Measurements from ENCODE around the gene PTPRT.

Gene PTPRT

DNA sequence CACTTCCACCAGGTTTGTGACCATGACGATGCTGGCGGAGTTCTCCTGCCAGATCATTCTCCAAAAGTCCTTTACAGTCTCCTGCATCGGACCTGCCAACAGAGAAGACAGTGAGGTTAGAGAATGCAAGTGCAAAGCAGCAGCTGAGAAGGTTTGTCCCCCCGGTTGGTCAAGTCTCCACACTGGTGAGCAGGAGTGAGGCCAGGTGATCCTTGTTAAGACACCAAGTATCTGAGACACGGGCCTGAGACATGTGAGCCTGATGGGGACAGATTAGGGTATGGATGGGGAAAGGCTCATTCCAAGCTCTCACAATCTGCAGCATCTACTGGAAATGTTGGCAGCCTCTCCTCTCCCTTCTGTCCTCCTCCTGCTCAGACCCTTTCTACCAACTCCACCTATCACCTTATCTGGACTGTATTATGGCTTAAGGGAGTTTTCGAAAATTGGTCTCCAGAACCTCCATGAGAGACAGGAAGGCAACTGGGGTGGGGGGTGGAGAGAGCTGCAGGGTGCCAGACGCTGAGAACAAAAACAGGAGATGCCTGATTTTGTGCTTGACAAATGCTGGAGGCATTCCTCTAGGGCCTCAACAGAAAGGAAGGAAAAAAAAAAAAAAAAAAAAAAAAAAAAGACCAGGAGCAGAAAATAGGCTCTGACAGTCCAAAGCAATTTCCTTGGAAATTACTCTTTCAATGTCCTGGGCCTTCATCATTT is 1071.1 kb downstream of the PTPRT start:
- no peak overlapping the region for H3K27ac Mint-ChIP-seq
- DNase-seq (ENCODE audit: low spot score in 2 of 2) (no peak), ATAC-seq (ENCODE audit: low read depth) (no peak)
- H3K4me3 Mint-ChIP-seq: no peak overlapping the region
- no peaks in the 10 kb centered on the region for H3K4me1 Mint-ChIP-seq
- H3K9me3 Mint-ChIP-seq: peaks cover 2% of the 10 kb centered on the region
- no peaks in the 10 kb centered on the region for H3K36me3 Mint-ChIP-seq
- H3K27me3 Mint-ChIP-seq: no peaks in the 10 kb centered on the region

DNA sequence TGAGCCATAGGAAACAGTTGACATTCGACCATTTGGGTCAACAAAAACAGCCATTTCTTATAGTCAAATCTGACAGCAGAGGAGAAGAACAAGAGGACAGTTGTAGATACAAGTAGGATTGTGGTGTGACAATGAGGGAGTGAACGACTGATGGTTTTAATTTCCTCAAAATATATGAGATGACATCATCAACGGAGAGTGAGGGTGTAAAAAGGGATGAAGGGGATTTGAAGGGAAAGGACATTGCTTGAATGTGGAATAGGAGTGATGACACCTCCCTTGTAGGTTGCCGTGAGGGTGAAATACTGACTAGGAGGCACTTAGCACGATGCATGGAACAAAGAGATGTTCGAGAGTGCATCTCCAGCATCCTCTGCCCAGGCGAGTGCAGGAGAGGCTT is 1071.7 kb downstream of the PTPRT start:
- no peaks in the 10 kb centered on the region for H3K4me1 Mint-ChIP-seq
- H3K4me3 Mint-ChIP-seq: no peak overlapping the region
- H3K36me3 Mint-ChIP-seq: no peaks in the 10 kb centered on the region
- no peak overlapping the region for H3K27ac Mint-ChIP-seq
- no peaks in the 10 kb centered on the region for H3K27me3 Mint-ChIP-seq
- ATAC-seq (ENCODE audit: low read depth) (no peak), DNase-seq (ENCODE audit: low spot score in 2 of 2) (no peak)
- peaks cover 2% of the 10 kb centered on the region for H3K9me3 Mint-ChIP-seq

DNA sequence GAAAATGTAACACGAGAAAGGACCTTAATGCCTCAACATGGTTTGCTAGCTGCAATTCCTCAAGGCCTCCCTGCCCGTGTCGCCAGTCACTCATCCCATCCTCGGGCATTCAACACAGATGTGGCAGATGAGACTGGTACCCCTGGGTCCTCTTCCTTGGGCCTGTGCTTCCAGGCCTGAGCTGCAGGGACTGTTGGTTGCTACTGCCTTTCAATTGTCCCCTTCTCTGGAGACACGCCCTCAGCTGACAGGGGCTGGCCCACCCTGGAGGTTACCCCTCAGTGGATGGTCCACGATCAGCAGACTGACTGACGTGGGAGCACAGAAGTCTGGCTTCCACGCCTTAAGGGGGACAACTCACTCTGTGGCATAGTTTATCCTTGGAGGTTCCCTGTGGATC is 1076.5 kb downstream of the PTPRT start:
- no peak for ATAC-seq (ENCODE audit: low read depth)
- no peak for DNase-seq (ENCODE audit: low spot score in 2 of 2)
- no peaks in the 10 kb centered on the region for H3K36me3 Mint-ChIP-seq
- H3K27ac Mint-ChIP-seq: no peak overlapping the region
- no peaks in the 10 kb centered on the region for H3K4me1 Mint-ChIP-seq
- peaks cover 2% of the 10 kb centered on the region for H3K9me3 Mint-ChIP-seq
- H3K27me3 Mint-ChIP-seq: no peaks in the 10 kb centered on the region
- no peak overlapping the region for H3K4me3 Mint-ChIP-seq

DNA sequence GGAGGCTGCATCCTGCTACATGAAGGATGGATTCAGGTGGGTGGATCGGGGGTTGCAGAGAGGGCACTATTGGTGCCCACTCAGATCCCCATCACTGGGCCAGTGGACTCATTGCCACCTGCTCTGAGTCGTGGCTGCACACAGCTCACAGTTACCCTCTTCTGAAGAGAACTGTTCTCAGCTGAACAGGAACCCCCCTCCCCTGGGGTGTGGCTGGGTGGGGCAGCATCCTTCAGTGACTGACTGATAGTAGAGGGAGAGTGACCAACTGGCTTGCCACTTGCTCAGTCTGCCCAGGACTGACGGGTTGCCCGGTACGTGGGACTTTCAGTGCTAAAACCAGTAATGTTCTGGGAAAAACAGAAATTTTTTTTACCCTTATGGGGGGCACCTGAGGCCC is 1077.5 kb downstream of the PTPRT start:
- Mint-ChIP-seq H3K36me3 (no peaks in the 10 kb centered on the region), H3K9me3 (no peaks in the 10 kb centered on the region), H3K27ac (no peak overlapping the region), H3K4me1 (no peaks in the 10 kb centered on the region), H3K4me3 (no peak overlapping the region), H3K27me3 (no peaks in the 10 kb centered on the region)
- DNase-seq (ENCODE audit: low spot score in 2 of 2): no peak
- ATAC-seq (ENCODE audit: low read depth): no peak

DNA sequence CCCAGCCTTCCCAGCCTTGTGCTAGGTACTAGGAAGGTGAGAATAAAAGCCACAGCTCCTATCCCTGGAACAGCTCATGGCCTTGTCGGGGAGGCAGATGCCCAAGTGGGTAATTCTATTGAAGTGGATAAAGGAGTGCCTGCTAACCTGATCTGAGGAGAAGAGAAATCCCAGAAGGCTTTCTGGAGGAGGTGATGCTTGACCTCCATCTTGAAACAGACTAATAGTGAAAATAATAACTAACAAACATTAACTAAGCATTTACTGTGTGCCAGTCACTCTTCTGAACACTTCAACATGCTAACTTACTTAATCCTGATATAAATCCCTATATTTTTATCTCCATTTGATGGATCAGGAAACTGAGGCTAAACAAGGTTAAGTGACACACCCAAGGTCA is 1078.4 kb downstream of the PTPRT start:
- DNase-seq (ENCODE audit: low spot score in 2 of 2): no peak
- Mint-ChIP-seq H3K36me3 (no peaks in the 10 kb centered on the region), H3K4me3 (no peak overlapping the region), H3K27ac (no peak overlapping the region), H3K9me3 (no peaks in the 10 kb centered on the region), H3K27me3 (no peaks in the 10 kb centered on the region), H3K4me1 (no peaks in the 10 kb centered on the region)
- no peak for ATAC-seq (ENCODE audit: low read depth)

DNA sequence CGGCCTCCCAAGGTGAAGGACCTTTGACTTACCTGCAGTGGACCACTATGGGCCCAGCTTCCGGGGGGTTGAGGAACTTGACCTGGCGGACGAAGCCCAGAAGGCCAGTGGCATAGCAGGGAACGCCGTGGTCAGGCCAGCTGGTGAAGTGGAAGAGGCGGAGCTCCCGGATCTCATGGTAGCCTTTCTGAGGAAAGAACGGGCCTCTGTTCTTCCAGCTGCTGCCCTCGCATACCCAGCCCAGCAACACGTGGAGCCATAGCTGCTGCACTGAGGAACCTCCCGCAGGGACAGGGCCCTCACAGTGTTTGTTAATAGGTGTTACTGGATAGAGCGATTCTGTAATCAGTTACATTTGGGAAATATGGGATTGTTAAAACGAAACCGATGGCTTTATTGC is 1079.4 kb downstream of the PTPRT start:
- DNase-seq (ENCODE audit: low spot score in 2 of 2) (no peak), ATAC-seq (ENCODE audit: low read depth) (no peak)
- no peaks in the 10 kb centered on the region for H3K36me3 Mint-ChIP-seq
- H3K9me3 Mint-ChIP-seq: no peaks in the 10 kb centered on the region
- H3K4me1 Mint-ChIP-seq: no peaks in the 10 kb centered on the region
- no peak overlapping the region for H3K27ac Mint-ChIP-seq
- no peak overlapping the region for H3K4me3 Mint-ChIP-seq
- no peaks in the 10 kb centered on the region for H3K27me3 Mint-ChIP-seq

DNA sequence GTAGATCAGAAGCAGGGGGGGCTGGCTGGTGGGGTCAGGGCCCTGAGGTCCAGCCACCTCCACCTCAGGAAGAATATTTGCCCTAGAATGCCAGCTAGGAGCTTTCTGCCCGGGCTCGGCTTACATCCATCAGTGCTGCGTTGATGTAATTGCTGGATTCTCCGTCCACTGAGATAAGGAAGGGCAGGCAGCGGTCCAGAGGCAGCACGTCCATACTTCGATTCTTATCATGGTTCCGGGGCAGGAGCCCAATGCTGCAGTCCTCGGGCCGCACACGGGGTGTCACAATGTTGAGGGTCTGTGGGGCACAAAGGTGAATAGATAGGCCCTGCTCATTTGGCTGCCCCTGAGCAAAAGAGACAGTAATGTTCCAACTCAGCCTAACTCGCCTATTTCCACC is 1087.7 kb downstream of the PTPRT start:
- no peak for ATAC-seq (ENCODE audit: low read depth)
- H3K36me3 Mint-ChIP-seq: no peaks in the 10 kb centered on the region
- no peaks in the 10 kb centered on the region for H3K9me3 Mint-ChIP-seq
- H3K27me3 Mint-ChIP-seq: no peaks in the 10 kb centered on the region
- H3K27ac Mint-ChIP-seq: no peak overlapping the region
- H3K4me1 Mint-ChIP-seq: no peaks in the 10 kb centered on the region
- DNase-seq (ENCODE audit: low spot score in 2 of 2): no peak
- H3K4me3 Mint-ChIP-seq: no peak overlapping the region

DNA sequence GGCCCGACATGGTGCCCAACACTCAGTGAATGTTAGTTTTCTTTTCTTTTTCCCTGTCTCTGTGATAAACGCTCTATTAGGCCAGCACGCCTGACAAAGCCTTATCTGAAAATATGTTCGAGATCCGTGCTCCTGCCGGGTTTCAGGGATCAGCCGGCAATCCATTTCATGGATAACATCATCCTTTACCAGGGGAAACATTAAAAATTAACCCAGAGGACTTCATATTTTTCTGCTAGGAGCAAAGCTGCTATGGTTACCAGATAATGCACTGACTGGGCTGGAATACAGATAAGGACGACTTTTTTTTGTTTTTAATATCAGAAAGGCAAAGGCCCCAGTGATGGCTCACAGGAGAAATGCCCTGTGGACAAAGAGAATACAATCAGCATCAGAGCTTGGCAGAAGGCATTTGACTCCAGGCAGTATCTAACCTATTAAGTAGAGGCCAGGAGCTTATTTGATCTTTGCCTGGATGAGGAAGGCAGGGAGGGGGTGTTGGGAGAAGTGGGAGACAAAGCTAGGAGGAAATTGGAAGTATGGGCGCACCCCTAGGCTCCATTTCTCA is 1089.5 kb downstream of the PTPRT start:
- H3K36me3 Mint-ChIP-seq: no peaks in the 10 kb centered on the region
- H3K27me3 Mint-ChIP-seq: peaks cover 5% of the 10 kb centered on the region
- no peak overlapping the region for H3K4me3 Mint-ChIP-seq
- DNase-seq (ENCODE audit: low spot score in 2 of 2) (no peak), ATAC-seq (ENCODE audit: low read depth) (no peak)
- H3K4me1 Mint-ChIP-seq: no peaks in the 10 kb centered on the region
- no peak overlapping the region for H3K27ac Mint-ChIP-seq
- H3K9me3 Mint-ChIP-seq: peaks cover 1% of the 10 kb centered on the region

DNA sequence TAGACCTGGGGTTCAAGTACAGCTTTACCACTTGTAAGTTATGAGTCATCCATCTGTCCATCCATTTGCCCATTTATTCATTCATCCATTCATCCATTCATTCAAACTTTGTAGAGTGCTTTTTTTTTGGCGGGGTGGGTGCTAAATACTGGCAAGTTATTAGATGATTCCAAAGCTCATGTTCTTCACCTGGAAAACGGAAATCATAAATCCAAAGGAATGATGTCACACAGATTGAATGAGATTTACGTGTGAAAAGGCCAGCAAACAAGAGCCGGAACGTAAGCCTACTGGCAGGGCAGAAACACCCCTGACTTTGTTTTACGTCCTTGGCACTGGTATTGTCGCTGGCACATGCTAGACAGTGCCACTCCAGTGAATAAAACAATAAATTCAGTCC is 1090.6 kb downstream of the PTPRT start:
- Mint-ChIP-seq H3K36me3 (no peaks in the 10 kb centered on the region), H3K27ac (no peak overlapping the region), H3K27me3 (peaks cover 6% of the 10 kb centered on the region), H3K4me3 (no peak overlapping the region), H3K4me1 (no peaks in the 10 kb centered on the region), H3K9me3 (peaks cover 3% of the 10 kb centered on the region)
- ATAC-seq (ENCODE audit: low read depth): no peak
- no peak for DNase-seq (ENCODE audit: low spot score in 2 of 2)

DNA sequence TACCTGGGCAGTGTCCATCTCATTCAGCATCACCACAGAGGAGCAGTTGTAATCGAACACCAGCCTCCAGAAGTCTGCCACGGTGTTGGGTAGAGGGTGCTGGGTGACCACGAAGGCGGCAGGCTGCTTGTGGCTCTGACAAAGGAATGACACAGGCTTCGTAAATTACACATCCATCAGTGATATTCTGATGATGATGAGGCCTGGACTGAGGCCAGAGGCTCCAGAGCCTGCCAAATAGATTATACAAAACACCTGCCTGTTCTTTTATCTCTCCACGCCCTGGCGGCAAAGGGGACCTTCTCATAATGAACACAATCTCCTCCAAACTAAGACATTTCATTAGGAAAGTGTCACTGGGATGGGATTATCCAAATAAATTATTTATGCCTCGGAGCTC is 1091.3 kb downstream of the PTPRT start:
- H3K27me3 Mint-ChIP-seq: peaks cover 6% of the 10 kb centered on the region
- H3K9me3 Mint-ChIP-seq: peaks cover 3% of the 10 kb centered on the region
- H3K4me1 Mint-ChIP-seq: no peaks in the 10 kb centered on the region
- H3K36me3 Mint-ChIP-seq: no peaks in the 10 kb centered on the region
- ATAC-seq (ENCODE audit: low read depth) (no peak), DNase-seq (ENCODE audit: low spot score in 2 of 2) (no peak)
- no peak overlapping the region for H3K4me3 Mint-ChIP-seq
- no peak overlapping the region for H3K27ac Mint-ChIP-seq

DNA sequence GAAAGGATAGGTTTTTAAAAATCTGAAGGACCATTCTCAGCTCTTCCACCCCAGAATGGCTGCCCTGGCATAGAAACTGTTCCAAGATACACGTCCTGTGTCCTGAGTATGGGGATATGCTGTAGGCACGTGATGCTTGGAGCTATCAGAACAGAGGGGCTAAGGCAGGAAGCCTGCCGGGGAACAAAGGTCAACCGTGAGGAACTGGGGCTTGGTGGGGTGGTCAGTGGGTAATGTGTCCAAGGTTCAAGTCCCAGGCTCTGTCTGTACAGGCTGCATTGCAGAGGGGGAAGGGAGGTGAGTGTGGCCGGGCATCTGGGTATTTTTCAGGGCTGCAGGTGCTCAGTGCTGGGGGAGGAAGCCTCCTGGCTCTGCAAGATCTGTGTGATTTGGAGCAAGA is 1092.0 kb downstream of the PTPRT start:
- DNase-seq (ENCODE audit: low spot score in 2 of 2) (no peak), ATAC-seq (ENCODE audit: low read depth) (no peak)
- peaks cover 3% of the 10 kb centered on the region for H3K9me3 Mint-ChIP-seq
- no peak overlapping the region for H3K4me3 Mint-ChIP-seq
- H3K27ac Mint-ChIP-seq: no peak overlapping the region
- H3K36me3 Mint-ChIP-seq: no peaks in the 10 kb centered on the region
- H3K4me1 Mint-ChIP-seq: no peaks in the 10 kb centered on the region
- peaks cover 6% of the 10 kb centered on the region for H3K27me3 Mint-ChIP-seq

DNA sequence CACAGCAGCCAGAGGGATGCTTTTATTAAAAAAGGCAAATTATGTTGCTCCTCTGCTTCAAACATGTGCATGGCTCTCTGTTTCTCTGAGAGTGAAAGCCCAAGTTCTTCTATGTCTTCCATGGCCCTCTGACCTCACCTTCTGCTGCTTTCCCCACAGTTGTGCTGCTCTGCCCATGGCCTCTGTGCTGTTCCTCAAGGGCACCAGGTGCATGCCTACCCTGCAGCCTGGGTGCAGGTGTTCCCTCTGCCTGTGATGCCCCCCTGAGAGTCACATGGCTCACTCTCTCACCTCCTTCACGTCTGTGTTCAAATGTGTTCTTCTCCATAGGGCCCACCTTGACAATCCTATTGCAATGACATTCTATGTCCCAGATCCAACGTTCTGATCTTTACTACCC is 1094.5 kb downstream of the PTPRT start:
- peaks cover 7% of the 10 kb centered on the region for H3K27me3 Mint-ChIP-seq

DNA sequence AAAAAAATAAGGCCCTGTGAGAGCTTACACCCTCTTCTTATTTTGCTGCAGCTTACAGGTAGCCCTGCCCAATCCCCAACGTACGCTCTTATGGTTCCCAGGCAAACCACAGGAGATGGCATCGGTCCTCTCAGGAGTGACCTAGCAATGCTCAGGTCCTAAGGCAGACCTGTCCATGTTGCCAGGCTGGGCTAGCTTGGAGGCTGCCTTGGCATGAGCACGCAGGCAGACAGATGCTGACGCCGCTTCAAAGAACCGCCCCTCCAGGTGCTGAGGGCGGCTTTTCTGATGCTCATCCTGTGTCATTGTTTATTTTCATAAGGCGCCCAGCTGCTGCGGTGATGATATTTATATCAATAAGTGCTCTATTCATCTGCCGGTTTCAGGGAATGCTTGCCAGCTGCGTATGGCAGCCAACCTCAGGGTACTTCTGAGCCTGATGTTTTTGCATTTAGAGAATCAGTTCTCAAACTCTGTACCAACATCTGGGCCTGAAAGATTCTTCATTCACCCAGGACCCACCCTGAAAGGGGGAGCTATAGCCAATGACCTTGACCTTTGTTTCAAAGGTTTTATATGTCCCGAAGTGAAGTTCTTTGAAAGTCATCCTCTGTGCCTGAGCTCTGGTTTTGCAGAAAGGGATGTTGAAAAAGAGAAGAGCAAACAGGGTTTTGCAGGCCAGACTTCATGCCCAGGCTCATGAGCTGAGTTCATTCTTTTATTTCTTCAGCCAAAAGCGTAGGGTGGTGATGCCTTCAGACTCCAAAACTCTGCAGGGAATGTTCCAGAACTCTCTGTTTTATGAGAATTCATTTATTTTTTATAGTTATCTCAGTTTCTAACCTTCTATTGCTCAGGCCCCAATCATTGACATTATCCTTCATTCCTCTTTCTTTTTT is 1095.9 kb downstream of the PTPRT start:
- Mint-ChIP-seq H3K4me3 (no peak overlapping the region), H3K36me3 (no peaks in the 10 kb centered on the region), H3K9me3 (peaks cover 3% of the 10 kb centered on the region), H3K27me3 (peaks cover 7% of the 10 kb centered on the region), H3K4me1 (no peaks in the 10 kb centered on the region), H3K27ac (no peak overlapping the region)
- ATAC-seq (ENCODE audit: low read depth): no peak
- DNase-seq (ENCODE audit: low spot score in 2 of 2): no peak

More for the DNA sequence above, 1094.5 kb downstream of the PTPRT start:
- Mint-ChIP-seq H3K27ac (no peak overlapping the region), H3K4me1 (no peaks in the 10 kb centered on the region), H3K9me3 (peaks cover 3% of the 10 kb centered on the region), H3K4me3 (no peak overlapping the region), H3K36me3 (no peaks in the 10 kb centered on the region)
- ATAC-seq (ENCODE audit: low read depth) (no peak), DNase-seq (ENCODE audit: low spot score in 2 of 2) (no peak)

DNA sequence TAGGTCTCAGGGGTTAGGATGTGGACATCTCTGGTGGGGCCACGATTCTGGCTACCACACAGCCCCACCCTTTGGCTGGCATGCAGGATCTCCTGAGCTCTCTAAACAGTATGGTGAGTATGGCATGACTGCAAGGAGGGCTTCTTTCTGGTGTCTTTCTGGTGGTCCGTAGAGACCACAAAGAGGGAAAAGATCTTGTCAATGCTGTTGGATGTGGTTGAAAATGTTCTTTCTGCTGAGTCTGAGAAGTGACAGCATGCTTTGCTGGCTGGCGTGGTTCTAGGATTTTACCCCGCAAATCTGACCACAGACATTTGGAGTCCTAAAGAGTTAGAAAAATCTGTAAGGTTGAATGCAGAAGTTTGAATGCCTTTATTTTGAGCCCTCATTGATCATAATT is 1096.7 kb downstream of the PTPRT start:
- H3K4me3 Mint-ChIP-seq: no peak overlapping the region
- ATAC-seq (ENCODE audit: low read depth) (no peak), DNase-seq (ENCODE audit: low spot score in 2 of 2) (no peak)

More for the DNA sequence above, 1096.7 kb downstream of the PTPRT start:
- Mint-ChIP-seq H3K36me3 (no peaks in the 10 kb centered on the region), H3K27me3 (peaks cover 7% of the 10 kb centered on the region), H3K9me3 (peaks cover 3% of the 10 kb centered on the region), H3K4me1 (no peaks in the 10 kb centered on the region), H3K27ac (no peak overlapping the region)
